Stimulated activated CD4-positive, alpha-beta T cell treated with anti-CD3 and anti-CD28 coated beads, Interleukin-1b, Interleukin-23, amount 100 ng/mL, for 48 hours (primary cell): ENCODE data around the gene MARCHF3.
"Not testable (repeated sequence)": the region's sequence is repeated elsewhere in the genome, so short reads cannot be mapped to it uniquely, and the experiment has no call there.

Experiments
- DNase-seq: peaks from one replicate; pipeline ENCODE4 v3.0.0-alpha.2; 2020

MARCHF3 gene

DNA sequence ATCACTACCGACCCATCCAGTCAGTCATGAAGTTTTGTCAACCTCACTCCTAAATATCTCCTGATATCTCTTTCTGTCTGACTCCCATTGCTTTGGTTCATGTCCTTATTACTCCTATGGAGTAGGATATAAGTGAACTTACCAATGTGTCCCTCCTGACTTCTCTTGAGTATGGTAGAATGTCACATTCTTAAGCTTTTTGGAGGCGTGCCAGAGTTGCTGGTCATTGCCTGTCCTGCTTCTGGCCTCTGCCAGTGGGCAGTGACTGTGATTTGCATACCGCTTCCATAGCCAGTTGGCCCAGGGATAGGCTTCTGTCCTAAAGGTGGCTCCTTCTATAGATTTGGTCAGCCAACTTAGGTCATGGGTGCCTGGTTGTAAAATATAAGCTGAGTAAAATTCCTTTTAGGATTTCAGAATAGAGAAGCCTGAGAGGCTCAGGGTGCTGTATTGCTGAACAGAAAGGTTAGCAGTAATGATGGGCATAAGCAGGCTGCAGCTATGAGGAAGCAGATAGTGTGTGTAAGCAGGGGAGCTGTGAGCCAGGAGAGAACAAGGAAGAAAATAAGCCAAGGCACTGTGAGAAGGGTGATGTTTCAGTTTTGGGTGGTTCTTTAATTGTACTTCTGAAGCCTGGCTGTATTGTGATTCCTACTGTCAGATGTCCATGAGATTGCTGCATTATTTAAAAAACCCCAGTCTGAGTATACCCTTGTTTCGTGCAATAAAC lies 16.1 kb upstream of the MARCHF3 start:
- no peak for DNase-seq

DNA sequence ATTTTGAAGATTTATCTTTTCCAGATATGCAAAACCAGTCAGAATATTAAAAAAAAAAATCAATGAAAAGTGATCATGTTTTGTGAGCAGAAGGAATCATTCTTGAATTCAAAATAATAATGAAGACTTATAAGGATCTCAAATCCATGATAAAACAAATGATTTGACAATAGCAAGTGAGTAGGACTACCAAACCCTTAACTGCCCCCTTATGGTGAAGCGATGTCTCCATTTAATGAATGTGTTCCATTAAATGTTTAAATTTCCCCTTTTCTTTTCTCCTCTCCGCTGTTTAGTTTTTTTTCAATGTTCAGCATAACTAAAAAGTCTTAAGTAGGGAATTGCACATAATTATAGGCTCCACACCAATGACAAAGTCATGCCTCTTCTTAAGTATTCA lies 12.2 kb upstream of the MARCHF3 start:
- DNase-seq, result no peak

DNA sequence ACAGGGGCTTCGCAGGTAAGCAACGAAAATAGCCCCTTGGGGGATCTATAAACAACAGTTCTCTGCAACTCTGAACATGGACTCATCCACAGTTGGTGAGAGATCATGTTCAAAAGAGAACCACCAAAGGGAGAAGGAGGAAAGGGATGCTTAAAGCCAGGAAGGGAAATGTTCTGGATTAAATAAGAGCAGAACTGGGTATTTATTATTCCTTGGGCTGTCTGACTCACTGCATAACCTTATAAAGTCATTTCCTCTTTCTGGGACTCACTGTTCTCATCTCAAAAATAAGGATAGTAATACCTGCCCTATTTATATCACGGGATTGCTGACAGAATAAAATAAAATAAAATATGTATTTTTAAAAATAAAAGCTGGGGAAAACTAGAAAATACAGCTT lies 11.2 kb upstream of the MARCHF3 start:
- DNase-seq, result no peak

DNA sequence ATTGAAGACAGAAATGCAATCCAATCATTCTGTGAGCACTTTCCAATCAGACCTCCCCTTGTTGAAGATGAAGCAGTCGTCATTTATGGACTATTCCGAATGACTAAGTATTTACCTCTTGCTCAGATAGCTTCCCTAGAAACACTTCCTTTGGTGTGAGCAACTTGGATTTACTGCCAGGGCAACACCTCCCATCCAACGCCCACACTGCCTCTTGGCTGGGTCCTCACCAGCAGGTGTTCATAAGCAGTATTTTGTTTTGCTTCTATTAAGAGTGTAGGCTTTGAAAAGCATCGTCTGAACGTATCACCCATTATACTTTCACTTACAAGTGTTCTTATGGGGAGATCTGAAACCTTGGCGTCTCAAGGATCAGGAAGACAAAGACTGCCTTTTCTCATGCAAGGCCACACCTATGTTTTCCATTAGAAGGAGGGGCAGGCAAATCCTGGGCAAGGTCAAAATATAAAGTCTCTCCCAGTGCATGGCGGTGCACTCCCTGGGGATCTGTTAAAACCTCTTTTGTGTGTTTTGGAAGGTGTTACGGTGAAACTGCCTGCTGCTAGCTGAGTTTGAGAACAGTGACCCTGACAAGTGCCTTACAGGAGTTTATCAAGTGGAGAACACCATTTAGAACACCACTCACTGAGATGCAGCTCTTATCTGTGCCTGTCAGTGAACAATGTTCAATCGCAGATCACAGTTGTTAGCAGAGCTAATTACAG lies 10.6 kb upstream of the MARCHF3 start:
- no peak for DNase-seq

DNA sequence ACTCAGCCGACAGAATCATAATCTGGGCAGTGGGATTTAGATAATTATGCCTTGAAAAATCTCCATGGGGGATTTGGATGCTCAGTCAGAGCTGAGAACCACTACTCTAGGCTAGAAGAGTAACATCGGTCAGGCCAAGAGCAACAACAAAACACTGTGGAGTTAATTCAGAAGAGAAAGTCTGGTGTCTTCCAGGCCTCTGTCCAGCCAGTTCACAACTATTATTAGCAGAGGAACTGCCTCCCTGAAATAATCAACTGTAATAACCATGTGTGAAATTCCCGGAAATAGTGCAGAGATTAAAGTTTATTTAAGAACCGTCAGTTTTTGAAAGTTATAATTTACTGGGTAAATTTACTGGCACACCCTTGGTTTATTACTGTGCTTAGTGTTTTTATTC lies 8.2 kb upstream of the MARCHF3 start:
- DNase-seq, result no peak

DNA sequence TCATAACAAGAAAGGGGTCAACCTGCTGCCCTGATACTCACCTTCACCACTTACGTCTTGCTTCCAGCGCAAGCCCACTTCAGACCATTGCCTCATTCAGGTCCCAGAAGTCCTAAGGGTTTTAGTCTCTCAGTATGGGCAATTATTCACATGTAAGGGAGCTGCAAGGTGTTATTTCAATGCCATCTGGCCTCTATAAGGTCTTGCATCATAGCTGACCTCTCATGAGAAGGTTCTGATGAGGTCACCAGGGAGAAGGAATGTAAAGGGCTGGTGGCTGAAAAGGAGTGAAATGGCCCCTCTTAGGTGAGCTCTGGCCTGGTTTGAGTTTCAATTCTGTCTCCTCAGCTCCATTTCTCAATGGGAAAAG lies 1.5 kb upstream of the MARCHF3 start:
- no peak for DNase-seq

DNA sequence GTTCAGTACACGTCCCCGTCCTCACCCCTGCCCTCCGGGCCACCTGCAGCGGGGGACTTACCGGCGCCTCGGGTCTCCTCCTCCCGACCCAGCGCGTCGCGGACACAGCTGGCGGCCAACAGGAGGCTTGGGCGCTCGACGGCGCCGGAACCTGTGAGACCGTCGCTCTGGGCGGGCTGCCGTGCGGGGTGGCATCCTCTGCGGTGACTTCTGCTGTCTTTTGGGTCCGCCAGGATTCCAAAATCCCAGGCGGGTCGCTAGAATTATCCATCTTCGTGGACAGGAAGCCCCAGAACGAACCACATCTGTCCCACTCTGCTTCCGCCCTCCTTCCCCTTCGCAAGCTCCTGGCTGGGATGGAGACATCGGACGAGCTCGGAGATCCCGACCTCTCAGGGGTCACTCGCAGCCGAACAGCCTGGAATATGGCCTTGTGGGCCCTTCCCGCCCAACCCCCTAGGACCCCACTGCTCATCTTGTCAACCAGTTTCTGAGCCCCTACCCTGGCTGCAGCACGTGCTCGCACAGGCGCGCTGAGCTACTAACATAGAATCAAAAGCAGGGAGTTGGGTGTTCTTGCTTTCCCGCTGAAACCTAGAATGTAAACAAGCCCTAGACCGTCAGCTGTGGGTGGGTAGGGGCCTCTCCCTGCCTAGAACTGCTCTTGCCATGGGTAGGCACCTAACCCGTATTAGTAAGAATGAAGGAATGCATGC lies 947 bp upstream of the MARCHF3 start:
- peak; percentile 4 for DNase-seq

DNA sequence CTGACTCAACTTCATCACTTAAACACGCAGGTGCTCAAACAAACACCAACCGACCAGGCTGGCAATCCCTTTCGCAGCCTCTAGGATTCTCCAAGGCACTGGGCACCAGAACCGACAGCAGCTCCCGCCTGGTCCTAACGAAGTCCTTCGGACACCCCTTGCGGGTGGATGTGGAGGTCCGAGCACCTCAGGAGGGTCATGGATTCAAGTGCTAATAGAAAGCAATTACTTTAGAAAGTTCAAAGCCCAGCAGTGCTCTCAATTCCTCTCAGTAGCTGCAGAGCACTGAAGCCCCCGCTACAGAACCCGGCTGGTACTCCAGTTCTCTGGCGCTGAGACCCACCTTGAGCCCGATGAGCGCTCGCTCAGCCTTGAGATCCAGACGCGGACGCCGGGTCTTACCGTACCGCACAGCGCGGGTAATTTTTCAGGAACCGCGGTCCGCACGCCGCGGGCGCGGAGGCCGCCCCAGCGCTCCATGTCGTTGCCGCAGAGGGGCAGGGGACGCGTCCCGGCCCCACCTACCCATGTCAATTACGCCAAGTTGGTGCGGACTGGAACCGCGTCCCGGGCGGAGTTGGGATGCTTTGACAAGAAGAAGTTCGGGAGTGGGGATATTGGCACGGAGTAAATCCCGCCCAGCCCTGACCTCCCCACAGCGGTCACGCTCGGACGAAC lies 638 bp downstream of the MARCHF3 start:
- peak; percentile 63 for DNase-seq

DNA sequence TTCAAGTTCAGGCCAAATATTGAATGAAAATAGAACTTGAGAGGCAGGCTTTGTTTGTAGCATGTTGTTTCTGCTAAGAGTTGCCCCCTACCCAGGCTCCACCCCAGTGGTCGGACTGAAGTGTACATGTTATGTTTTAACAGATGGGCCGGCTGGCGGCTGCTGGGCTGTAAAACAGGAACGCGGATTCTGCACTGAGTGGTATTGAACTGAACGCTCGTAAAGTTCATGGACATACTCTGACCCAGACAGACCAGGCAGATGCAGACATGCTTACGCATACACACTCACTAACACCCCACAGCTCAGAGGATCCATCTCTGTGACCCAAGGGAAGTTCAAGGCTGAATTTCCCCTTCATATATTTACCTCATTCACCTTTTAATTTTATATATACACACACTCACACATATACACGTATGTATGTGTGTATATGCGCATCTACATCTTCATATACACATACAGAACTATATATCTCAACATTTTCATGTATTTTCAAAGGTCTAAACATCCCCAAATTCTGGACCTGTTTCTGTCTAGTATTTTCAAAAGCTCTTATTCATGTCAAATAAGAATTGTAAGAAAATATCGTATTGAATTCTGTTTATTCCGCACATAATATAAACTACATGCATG lies 1.4 kb downstream of the MARCHF3 start:
- DNase-seq, result no peak

DNA sequence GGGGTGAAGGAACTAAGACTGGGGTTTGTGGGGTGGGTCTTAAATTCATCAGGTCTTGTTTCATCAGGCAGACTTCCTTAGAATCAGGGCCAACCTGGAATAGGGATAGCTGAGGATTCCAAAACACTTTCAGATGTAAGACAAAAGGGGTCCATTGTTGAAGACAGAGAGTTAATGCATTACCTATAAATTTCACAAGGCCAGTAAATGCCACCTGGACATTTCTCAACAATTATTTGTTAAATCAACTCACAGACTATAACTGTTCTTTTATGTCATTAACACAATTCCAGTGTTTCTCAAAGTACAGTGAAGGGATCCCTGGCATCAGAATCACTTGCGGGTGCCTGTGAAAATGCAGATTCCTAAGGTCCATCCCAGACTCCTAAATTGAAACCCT lies 2.8 kb downstream of the MARCHF3 start:
- DNase-seq, result no peak

DNA sequence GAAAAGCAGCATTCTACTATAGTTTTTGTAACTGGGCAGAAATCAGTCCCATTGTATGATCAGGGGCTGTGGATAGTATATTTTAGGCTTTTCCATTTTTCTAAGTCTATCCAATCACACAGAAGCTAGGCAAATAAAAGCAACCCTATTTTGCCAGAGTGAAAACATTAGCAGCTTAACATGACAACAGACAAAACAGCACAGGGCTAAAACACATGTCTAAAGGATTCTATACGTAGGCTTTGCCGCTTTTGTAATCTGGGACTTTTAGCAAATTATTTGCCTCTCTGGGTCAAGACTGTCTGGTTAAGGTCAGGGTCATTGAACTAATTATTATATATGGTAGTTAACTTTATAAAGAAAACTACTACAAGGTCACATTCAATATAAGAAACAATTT lies 4.2 kb downstream of the MARCHF3 start:
- DNase-seq, result no peak

DNA sequence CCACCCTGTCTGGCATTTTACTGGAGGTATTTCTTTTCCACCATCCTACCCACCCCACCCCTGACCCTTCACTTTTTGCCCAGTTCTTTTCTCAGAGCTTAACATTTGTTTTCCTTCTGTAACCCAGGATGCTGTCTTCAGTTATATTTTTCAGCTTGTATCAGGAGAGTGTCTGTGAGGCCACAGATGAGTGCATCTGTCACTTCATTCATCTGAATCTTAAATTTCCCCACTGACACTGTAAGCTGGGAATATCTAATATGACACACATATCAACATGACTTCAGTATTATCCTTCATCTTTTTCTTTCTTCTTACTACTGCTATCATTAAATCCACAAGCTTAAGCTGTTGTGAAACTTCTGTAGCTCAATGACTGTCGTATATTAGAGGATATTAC lies 4.9 kb downstream of the MARCHF3 start:
- DNase-seq, result no peak

DNA sequence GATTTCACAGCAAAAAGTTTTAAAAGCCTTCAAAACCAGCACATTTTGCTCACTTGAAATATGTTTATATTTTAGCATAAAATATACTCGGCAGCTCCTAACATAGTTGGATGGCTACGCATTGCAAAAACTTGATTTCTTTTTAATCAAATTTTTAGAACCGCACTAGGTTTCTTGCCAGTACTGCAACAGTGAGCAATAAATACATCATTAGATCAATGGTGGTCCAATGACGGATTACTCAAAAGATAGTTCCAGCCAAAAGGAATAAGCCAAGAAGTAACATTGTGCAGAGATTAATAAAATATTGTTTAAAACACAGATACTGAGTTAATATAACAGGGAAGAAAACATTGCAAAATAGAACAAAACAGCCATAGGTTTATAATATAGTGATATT lies 5.5 kb downstream of the MARCHF3 start:
- no peak for DNase-seq

DNA sequence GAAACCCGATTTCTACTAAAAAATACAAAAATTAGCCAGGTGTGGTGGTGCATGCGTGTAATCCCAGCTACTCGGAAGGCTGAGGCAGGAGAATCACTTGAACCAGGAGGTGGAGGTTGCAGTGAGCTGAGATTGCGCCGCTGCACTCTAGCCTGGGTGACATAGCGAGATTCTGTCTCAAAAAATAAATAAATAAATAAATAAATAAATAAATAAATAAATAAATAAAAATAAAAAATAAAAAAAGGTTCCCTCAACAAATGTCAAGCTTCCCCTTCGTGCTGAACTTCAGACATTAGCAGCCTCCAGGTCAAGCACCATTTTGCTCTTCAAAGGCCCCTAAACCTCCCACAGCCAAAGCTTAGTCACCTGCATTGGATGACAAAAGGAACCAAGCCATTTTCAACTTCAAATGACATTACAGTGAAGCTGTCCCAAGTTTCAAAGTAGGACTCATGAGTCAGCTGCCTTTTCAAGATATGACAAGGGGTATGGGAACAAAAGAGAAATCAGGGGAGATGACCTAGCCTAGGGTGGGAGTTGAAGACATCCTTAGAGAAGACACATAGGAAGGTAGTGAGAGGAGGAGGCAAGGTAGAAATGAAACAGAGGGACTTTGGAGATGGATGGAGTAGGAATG lies 6.7 kb downstream of the MARCHF3 start:
- DNase-seq, result peak; percentile 3

DNA sequence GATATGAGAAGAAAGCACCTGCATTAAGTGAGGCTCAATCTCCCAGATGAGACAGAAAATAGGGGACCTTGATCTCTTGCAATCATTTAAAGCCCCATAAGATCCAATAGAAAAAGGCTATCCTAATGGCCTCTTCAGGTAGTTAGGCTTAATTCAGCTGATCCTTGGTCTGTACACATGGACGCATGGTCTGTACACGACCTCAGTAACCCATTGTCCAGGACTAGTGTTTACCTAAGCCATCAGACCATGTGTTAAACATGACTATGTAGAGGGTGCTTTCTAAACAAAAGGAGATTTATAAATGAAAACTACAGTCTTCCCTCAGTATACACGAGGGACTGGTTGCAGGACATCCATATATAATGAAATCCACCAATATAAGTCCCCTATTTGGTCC lies 7.5 kb downstream of the MARCHF3 start:
- DNase-seq, result no peak

DNA sequence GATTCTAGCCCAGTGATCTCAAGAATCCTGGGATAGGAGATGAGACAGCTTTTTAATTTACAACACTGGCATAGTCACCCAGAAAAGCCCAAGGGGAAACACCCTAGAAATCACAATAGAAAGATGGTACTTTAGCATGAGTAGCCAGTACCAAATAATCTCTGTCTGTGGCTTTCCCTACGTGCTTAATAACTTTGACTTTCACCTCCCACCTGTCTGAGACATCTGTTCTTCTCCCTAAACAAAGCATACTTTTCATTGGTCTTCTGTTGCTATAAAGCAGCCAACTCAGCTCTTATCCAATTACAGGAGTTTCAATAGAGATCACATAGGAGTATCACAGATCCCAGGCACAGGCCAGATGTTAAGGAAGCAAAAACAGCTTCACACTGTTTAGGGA lies 10.4 kb downstream of the MARCHF3 start:
- no peak for DNase-seq

DNA sequence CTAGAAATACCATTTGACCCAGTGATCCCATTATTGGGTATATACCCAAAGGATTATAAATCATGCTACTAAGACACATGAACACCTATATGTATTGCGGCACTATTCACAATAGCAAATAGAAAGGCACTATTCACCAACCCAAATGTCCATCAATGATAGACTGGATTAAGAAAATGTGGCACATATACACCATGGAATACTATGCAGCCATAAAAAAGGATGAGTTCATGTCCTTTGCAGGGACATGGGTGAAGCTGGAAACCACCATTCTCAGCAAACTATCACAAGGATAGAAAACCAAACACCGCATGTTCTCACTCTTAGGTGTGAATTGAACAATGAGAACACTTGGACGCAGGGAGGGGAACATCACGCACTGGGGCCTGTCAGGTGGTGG lies 13.6 kb downstream of the MARCHF3 start:
- DNase-seq, result not testable (repeated sequence)

DNA sequence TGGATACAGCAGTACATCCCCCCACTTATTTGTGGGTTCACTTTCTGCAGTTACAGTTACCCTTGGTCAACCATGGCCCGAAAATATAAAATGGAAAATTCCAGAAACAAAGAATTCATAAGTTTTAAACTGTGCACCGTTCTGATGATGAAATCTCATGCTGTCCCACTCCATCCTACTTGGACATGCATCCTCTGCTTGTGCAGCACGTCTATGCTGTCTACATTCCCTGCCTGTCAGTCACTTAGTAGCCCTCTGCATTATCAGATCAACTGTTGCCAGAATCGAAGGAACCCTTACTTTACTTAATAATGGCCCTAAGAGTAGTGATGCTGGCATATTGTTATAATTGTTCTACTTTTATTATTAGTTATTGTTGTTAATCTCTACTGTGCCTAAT lies 14.6 kb downstream of the MARCHF3 start:
- DNase-seq, result no peak

DNA sequence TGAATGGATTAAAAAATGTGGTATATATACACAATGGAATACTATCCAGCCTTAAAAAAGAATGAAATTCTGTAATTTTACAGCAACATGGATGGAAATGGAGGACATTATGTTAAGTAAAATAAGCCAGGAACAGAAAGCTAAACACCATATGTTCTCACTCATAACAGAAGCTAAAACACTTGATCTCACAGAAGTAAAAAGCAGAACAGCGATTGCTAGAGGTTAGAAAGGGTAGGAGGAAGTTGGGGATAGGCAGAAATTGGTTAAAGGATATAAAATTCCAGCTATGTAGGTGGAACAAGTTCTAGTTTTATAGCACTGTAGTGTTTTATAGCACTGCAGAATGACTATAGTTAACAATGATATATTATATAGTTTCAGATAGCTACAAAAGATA lies 15.8 kb downstream of the MARCHF3 start:
- DNase-seq, result no peak

DNA sequence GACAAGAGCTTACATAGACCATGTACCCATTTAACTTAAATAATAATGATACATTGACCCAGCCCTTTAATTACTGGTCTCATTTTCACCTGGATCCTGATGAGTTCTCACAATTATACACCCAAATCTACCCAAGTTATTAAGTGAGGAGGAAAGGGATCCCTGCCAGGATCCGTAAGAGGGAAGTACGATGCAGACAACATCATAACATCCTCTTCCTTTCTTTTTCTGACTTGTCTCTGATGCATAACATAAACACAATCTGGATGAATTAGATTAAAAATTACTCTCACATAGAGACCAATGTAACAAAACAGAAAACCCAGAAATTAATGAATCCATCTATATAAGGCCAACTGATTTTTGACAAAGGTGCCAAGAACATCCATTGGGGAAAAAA lies 17.0 kb downstream of the MARCHF3 start:
- DNase-seq, result no peak

DNA sequence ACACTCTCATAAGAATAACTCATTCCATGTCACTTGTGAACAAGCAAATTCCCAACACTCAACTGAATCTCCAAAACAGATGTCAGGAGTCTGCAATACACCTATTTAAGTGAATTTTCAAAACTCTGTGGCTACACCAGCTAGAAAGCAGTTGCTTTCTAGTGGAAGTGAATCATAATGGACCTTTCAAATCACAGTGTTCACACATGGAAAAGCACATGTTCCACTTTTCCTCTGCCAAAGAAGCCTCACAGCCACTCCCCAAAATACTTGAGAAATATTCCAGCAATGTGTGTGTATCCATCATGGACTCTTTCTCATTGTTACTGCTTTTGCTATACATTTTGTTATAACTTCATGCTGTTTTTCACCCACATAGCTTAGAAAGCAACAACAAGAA lies 17.4 kb downstream of the MARCHF3 start:
- no peak for DNase-seq

DNA sequence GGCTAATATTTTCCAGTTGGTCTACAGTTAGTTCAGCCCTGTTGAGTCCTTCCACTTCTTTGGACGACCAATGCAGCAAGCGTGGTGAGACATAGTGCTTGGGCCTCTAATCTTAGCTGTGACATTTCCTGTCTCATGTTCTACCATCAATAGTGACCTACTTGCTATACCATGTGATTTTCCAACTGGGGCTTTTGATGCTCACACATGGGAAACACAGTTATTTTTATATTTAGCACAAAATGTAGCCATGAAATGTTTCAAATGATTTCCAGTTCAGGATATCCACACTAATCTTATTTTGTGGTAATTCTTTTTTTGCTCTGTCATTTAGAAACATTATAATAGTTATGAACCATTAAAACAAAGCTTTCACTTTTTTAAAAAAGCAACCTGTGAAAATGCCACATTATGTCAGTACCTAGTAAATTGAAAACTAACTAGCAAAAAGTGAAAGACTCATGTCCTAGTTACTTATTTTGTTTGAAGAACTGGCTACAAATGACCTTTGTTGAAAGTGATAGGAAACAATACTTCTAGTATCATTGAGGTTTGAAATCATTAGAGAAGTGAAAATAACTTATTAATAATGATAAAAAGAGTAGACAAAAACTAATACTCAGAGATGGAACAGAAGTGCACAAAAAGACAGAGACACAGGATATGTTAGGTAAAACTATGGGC lies 18.3 kb downstream of the MARCHF3 start:
- no peak for DNase-seq
